ENCODE measurements around the gene RAD23A. TPM values are rescaled to one million over a fixed set of nuclear protein-coding genes. Genes with fewer than 3 reads are reported as not detected.
A peak's percentile ranks its signal among the peaks of the same experiment; 100 is the strongest.
"Not testable (repeated sequence)": the region's sequence is repeated elsewhere in the genome, so short reads cannot be mapped to it uniquely, and the experiment has no call there.

The RAD23A gene
- total RNA-seq, 1 experiment from 2014 or later = 164 TPM

DNA sequence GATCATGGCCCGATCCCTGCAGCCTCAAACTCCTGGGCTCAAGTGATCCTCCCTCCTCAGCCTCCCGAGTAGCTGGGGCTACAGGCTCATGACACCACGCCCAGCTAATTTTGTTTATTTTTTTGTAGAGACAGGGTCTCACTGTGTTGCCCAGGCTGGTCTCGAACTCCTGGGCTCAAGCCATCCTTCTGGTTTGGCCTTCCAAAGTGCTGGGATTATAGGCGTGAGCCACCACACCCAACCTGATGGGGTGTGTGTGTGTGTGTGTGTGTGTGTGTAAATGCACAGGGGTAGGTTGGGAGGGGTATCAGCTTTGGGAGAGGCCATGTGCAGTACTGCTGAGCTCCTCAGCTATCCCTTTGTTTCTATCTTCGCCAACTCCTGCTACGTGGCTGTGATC is 30.4 kb downstream of the RAD23A start:
- H3K27me3 ChIP-seq (replicated peaks); DNase-seq (ENCODE audit: low read depth in 1 of 2, low spot score in 2 of 2); H3K4me3 ChIP-seq; H3K36me3 ChIP-seq; H3K27ac ChIP-seq; H3K4me1 ChIP-seq (replicated peaks); H3K9me3 ChIP-seq (replicated peaks): not testable (repeated sequence)

DNA sequence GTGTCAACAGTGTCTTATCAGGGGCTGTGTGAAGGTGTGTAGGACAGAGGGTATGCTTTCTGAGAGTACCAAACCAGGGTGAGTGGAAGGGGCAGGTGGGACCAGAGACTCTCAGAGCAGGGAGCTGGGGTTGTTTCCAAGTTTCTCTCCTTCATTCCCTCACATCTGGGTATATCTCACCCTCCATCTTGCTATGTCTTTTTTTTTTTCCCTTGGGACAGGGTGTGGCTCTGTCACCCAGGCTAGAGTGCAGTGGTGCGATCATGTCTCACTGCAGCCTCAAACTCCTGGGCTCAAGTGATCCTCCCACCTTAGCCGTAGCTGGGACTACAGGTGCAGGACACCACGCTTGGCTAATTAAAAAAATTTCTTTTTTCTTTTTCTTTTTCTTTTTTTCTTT is 34.3 kb downstream of the RAD23A start:
- no peaks in the 10 kb centered on the region for H3K27me3 ChIP-seq (replicated peaks)

DNA sequence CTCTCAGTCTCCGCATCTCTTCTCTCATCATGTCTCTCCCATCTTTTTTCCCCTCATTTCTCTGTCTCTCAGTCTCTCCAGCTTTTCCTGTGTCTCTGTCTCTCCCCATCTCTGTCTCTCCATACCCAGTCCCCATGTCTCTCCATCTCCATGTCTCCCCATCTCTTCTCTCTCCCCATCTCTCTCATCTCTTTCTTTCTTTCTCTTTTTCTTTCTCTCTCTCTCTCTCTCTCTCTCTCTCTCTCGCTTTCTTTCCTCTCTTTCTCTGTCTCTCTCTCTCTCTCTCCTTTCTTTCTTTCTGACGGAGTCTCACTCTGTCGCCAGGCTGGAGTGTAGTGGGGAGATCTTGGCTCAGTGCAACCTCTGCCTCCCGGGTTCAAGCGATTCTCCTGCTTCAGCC is 37.0 kb downstream of the RAD23A start:
- H3K27me3 ChIP-seq (replicated peaks) = no peaks in the 10 kb centered on the region
- no peak for DNase-seq (ENCODE audit: low read depth in 1 of 2, low spot score in 2 of 2)
- no peak overlapping the region for H3K4me3 ChIP-seq
- no peak overlapping the region for H3K27ac ChIP-seq
- peaks cover 9% of the 10 kb centered on the region; the same call in 1 of the 2 replicates for H3K4me1 ChIP-seq (replicated peaks)
- H3K36me3 ChIP-seq = no peaks in the 10 kb centered on the region
- no peaks in the 10 kb centered on the region for H3K9me3 ChIP-seq (replicated peaks)

More for the DNA sequence above, 34.3 kb downstream of the RAD23A start:
- Histone ChIP-seq H3K36me3 (no peaks in the 10 kb centered on the region), H3K9me3 (replicated peaks) (no peaks in the 10 kb centered on the region), H3K4me1 (replicated peaks) (peaks cover 4% of the 10 kb centered on the region; the same call in 1 of the 2 replicates), H3K4me3 (no peak overlapping the region), H3K27ac (no peak overlapping the region)
- no peak for DNase-seq (ENCODE audit: low read depth in 1 of 2, low spot score in 2 of 2)

DNA sequence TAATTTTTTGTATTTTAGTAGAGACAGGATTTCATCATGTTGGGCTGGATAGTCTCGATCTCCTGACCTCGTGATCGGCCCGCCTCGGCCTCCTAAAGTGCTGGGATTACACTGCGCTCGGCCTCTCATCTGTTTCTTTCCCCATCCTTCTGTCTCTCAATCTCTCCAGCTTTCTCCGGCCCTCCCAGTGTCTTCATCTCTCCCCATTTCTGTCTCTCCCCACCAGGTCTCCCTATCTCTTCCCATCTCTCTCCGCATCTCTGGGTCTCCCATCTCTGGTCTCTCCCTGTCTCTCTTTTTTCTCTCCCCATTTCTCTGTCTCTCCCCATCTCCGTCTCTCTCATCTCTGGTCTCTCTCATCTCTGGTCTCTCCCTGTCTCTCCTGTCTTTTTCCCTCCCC is 37.4 kb downstream of the RAD23A start:
- Histone ChIP-seq H3K27me3 (replicated peaks) (no peaks in the 10 kb centered on the region), H3K4me3 (peak overlapping the region; percentile 23), H3K36me3 (no peaks in the 10 kb centered on the region), H3K27ac (no peak overlapping the region), H3K9me3 (replicated peaks) (no peaks in the 10 kb centered on the region), H3K4me1 (replicated peaks) (peaks cover 9% of the 10 kb centered on the region; the same call in 1 of the 2 replicates)
- DNase-seq (ENCODE audit: low read depth in 1 of 2, low spot score in 2 of 2) = no peak

DNA sequence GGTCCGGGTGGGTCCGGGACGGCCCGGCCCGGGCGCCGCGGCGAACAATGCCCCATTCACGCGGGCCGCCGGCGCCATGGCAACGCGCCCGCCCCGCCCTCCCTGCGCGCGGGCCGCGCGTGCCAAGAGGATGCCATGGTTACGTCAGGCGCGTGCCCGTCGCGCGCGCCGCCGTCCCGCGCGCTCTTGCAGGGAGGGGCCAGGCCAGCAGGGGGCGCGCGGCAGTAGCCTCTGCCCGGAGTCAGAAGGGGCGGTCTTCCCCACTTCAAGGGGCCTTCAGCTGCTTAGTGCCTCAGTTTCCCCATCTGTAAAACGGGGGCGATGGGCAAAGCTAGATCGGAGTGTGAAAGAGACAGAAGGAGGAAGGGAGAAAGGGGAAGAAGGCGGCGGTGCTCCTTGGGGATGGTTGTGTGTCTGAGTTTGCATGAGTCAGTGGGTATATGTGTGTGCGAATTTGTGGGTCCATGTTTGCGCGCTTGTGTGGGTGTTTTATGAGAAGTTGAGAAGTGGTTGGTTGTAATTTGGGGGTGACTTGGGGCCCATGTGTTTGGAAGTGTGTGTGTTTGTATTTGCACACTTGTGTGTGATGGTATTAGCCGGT is 38.0 kb downstream of the RAD23A start:
- H3K9me3 ChIP-seq (replicated peaks) = no peaks in the 10 kb centered on the region
- peaks cover 9% of the 10 kb centered on the region; the same call in 1 of the 2 replicates for H3K4me1 ChIP-seq (replicated peaks)
- H3K27ac ChIP-seq = no peak overlapping the region
- DNase-seq (ENCODE audit: low read depth in 1 of 2, low spot score in 2 of 2) = peak; percentile 71 to 89
- no peaks in the 10 kb centered on the region for H3K27me3 ChIP-seq (replicated peaks)
- no peaks in the 10 kb centered on the region for H3K36me3 ChIP-seq
- H3K4me3 ChIP-seq = peak overlapping the region; percentile 23

DNA sequence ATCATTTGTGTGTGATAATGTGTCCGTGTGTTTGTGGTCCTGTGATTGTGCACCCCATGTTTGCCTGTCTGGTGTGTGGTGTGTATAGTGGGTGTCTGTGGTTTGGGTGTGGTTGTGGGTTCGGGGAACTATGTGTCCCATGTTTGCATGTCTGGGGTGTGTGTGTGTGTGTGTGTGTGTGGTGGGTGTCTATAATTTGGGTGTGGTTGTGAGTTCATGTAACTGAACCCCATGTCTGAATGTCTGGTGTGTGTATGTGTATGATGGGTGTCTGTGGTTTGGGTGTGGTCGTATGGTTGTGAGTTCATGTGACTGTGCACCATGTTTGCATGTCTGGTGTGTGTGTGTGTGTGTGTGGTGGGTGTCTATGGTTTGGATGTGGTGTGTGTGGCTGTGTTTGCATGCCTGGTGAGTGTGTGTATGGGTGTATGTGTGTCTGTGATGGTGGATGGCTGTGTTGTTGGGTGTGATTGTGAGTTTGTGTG is 38.5 kb downstream of the RAD23A start:
- H3K4me3 ChIP-seq = no peak overlapping the region
- peaks cover 9% of the 10 kb centered on the region; the same call in 1 of the 2 replicates for H3K4me1 ChIP-seq (replicated peaks)
- no peaks in the 10 kb centered on the region for H3K27me3 ChIP-seq (replicated peaks)
- no peak overlapping the region for H3K27ac ChIP-seq
- no peaks in the 10 kb centered on the region for H3K36me3 ChIP-seq
- no peak for DNase-seq (ENCODE audit: low read depth in 1 of 2, low spot score in 2 of 2)
- H3K9me3 ChIP-seq (replicated peaks) = no peaks in the 10 kb centered on the region

DNA sequence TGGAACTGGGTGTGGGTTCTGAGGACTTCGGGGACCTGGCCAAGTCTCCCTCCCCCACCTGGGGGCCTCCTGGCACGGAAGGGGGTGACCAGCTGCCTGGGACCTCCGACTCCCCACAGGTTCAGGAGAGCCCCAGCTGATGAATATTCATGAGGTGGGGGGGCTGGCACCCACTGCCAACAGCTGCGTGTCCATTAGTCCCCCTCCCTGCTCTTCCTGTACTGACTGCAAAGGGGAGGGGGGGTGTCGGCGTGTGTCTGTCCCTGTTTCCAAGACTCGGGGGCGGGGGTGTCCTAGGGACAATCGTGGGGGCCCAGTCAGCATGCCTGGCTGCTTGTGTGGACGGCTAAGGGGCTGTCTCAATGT is 39.0 kb downstream of the RAD23A start:
- H3K4me1 ChIP-seq (replicated peaks) = peaks cover 9% of the 10 kb centered on the region; the same call in 1 of the 2 replicates
- no peaks in the 10 kb centered on the region for H3K9me3 ChIP-seq (replicated peaks)
- no peak for DNase-seq (ENCODE audit: low read depth in 1 of 2, low spot score in 2 of 2)
- H3K27me3 ChIP-seq (replicated peaks) = no peaks in the 10 kb centered on the region
- no peaks in the 10 kb centered on the region for H3K36me3 ChIP-seq
- H3K4me3 ChIP-seq = no peak overlapping the region
- no peak overlapping the region for H3K27ac ChIP-seq

DNA sequence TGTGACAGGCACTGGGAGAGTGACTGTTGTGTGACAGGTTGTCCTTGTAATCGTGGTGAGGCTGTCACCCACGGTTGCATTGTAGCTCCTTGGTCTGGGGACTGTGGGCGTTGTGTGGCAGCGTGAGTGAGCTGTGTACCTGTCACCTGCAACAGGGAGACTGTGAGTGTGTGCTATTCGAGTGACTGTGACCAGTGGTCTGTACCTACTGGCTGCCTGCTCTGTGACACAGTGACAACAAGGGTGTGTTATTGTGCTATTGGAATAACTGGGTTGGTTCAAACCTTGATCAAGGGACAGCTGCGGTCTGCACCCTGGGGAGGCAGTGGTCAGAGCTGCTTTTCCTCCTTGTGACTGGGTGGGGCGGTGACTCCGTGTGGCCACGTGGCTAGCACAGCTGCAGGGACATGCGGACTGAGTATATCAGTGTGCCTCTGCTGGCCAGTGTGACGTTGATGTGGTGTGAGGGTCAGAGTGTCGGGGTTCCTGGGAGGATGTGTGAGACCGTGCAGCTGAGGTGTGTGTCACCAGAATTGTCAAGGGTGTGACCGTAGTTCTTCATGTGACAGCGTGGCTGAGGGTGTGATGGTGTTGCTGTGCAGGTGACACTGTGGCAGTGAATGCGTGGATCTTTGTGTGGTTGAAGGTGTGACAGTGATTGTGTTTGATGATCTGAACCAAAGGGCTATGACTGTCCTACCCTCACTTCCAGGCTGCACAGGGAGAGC is 39.6 kb downstream of the RAD23A start:
- Histone ChIP-seq H3K27me3 (replicated peaks) (no peaks in the 10 kb centered on the region), H3K4me1 (replicated peaks) (peaks cover 9% of the 10 kb centered on the region; the same call in 1 of the 2 replicates), H3K4me3 (no peak overlapping the region), H3K9me3 (replicated peaks) (no peaks in the 10 kb centered on the region), H3K36me3 (no peaks in the 10 kb centered on the region), H3K27ac (no peak overlapping the region)
- DNase-seq (ENCODE audit: low read depth in 1 of 2, low spot score in 2 of 2) = peak in 1 of 2 experiments; percentile 54

DNA sequence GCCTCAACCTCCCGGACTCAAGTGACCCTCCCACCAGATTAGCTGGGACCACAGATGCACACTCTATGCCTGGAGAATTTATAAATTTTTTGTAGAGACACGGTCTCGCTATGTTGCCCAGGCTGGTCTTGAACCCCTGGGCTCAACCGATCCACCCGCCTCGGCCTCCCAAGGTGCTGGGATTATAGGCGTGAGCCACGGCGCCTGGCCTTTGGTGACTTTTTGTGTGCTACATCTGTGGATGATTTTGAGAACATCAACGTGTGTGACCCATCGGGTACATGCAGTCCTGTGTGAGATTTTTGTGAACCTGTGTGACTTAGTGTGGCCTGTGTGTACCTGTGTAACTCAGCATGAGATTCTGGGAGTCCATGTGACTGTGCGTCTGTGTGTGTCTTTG is 41.1 kb downstream of the RAD23A start:
- no peaks in the 10 kb centered on the region for H3K27me3 ChIP-seq (replicated peaks)
- no peaks in the 10 kb centered on the region for H3K36me3 ChIP-seq
- no peak for DNase-seq (ENCODE audit: low read depth in 1 of 2, low spot score in 2 of 2)
- no peaks in the 10 kb centered on the region for H3K9me3 ChIP-seq (replicated peaks)
- H3K4me3 ChIP-seq = no peak overlapping the region
- peaks cover 9% of the 10 kb centered on the region; the same call in 1 of the 2 replicates for H3K4me1 ChIP-seq (replicated peaks)
- no peak overlapping the region for H3K27ac ChIP-seq

DNA sequence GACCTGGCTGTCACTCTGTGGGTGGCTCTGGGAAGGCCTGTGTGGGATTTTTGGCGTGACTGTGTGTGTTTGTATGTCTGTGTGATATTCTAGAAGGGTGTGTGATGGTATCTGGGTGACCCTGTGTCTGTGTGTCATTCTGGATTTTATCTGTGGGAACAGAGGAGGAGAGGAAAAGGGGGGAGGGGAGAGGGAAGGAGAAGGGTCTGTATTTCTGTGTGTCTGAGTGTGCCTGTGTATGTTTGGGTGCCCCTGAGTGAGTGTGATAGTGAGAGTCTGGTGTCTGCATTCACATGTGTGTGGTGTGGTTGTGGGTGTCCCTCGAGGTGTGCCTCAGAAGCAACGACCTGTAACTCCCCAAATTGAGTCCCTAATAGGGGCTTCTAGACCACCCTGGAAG is 41.5 kb downstream of the RAD23A start:
- DNase-seq (ENCODE audit: low read depth in 1 of 2, low spot score in 2 of 2) = no peak
- H3K4me3 ChIP-seq = no peak overlapping the region
- no peaks in the 10 kb centered on the region for H3K27me3 ChIP-seq (replicated peaks)
- peaks cover 9% of the 10 kb centered on the region; the same call in 1 of the 2 replicates for H3K4me1 ChIP-seq (replicated peaks)
- H3K27ac ChIP-seq = no peak overlapping the region
- no peaks in the 10 kb centered on the region for H3K36me3 ChIP-seq
- H3K9me3 ChIP-seq (replicated peaks) = no peaks in the 10 kb centered on the region

DNA sequence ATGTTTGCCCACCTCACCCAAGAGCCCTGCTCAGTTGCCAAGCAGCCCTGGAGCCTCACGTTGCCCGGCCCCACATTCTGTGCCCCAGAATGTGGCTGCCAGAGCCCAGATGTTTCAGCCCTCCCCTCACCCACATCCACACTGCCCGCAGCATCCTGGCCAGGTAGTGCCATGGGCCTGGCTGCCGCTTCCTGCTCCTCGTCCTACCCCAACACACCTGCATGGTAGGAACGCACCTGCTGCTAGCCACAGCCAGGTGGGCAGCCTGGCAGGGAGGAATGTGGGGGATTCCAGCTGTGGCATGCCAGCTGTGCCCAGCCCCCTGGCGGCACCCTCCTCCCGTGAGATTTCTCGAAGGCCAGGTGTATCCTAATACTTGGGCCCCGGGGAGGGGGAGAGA is 42.1 kb downstream of the RAD23A start:
- DNase-seq (ENCODE audit: low read depth in 1 of 2, low spot score in 2 of 2) = no peak
- Histone ChIP-seq H3K27ac (no peak overlapping the region), H3K36me3 (no peaks in the 10 kb centered on the region), H3K27me3 (replicated peaks) (no peaks in the 10 kb centered on the region), H3K4me1 (replicated peaks) (peaks cover 9% of the 10 kb centered on the region; the same call in 1 of the 2 replicates), H3K9me3 (replicated peaks) (no peaks in the 10 kb centered on the region), H3K4me3 (no peak overlapping the region)

DNA sequence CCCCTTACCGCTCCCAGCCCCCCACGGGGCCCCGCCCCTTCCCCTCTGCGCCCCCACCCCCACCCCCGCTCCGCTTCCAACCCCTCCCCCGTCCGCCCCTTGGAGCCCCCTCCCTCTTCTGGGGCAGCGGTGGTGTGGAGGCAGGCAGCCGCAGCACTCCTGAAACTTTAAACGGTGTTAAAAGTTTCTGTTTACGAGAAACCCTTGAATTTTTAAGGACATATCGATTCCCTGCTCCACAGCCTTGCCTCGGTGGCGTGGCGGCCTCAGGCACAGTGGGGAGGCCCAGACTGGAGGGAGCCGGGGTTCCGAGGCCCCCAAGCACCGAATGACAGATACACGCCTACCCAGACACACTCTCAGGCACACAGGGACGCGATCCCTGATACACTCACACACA is 44.8 kb downstream of the RAD23A start:
- Histone ChIP-seq H3K4me1 (replicated peaks) (peaks cover 5% of the 10 kb centered on the region), H3K4me3 (no peak overlapping the region), H3K9me3 (replicated peaks) (no peaks in the 10 kb centered on the region), H3K27me3 (replicated peaks) (no peaks in the 10 kb centered on the region), H3K27ac (no peak overlapping the region), H3K36me3 (no peaks in the 10 kb centered on the region)
- DNase-seq (ENCODE audit: low read depth in 1 of 2, low spot score in 2 of 2) = no peak

DNA sequence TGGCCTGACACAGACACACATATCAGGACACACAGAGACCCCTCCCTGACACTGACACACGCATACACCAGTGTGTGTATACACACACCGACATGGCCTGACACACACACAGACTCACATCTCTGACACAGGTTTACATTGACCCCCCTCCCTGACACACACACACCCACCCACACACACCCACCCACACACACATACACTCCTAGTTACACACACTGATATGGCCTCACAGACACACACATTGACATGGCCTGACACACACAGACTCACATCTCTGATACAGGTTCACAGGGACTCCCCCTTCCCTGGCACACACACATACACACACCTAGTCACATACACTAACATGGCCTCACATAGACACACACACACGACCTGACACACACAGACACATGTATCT is 45.2 kb downstream of the RAD23A start:
- H3K4me1 ChIP-seq (replicated peaks) = peaks cover 5% of the 10 kb centered on the region
- H3K27me3 ChIP-seq (replicated peaks) = no peaks in the 10 kb centered on the region
- no peak overlapping the region for H3K4me3 ChIP-seq
- no peaks in the 10 kb centered on the region for H3K9me3 ChIP-seq (replicated peaks)
- no peaks in the 10 kb centered on the region for H3K36me3 ChIP-seq
- no peak overlapping the region for H3K27ac ChIP-seq
- DNase-seq (ENCODE audit: low read depth in 1 of 2, low spot score in 2 of 2) = no peak

DNA sequence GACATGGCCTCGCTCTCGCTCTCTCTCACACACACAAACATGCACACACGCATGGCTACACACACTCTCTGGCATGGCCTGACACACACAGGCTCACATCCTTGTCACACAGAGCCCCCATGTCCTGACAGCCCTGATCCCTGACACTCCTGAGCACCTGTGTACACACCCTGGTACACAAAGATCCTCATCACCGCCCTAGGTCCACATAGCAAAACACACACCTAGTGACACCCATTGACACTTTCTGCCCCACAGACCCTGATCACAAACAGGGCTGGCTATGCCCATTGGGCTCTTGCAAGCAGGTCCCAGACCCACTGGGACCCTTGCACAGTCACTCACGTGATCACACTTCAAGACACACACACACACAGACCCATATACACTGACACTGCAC is 45.6 kb downstream of the RAD23A start:
- H3K4me1 ChIP-seq (replicated peaks) = peaks cover 9% of the 10 kb centered on the region
- DNase-seq (ENCODE audit: low read depth in 1 of 2, low spot score in 2 of 2) = no peak
- H3K27me3 ChIP-seq (replicated peaks) = no peaks in the 10 kb centered on the region
- H3K4me3 ChIP-seq = no peak overlapping the region
- H3K9me3 ChIP-seq (replicated peaks) = no peaks in the 10 kb centered on the region; the same call in 1 of the 2 replicates
- 0 out of 2 replicates have a peak, but pooled peaks cover 2% of the 10 kb centered on the region for H3K36me3 ChIP-seq
- H3K27ac ChIP-seq = no peak overlapping the region

Data from SJSA1 (cell line).